GM12875 (cell line): ENCODE data around the gene BTBD6.
A peak's percentile ranks its signal among the peaks of the same experiment; 100 is the strongest.

Experiments used
- H3K4me3 ChIP-seq: one replicate; pipeline ENCODE4 v1.5.1; 2011; ENCODE audit warnings: low read depth, low read length, control low read depth
- TF ChIP-seq, protein P1 (sequence below): IDR thresholded peaks from 2 replicates; pipeline ENCODE4 v1.5.1; 2011; ENCODE audit warnings: low read depth, mild to moderate bottlenecking, control low read depth, inconsistent platforms, low read length, moderate library complexity, borderline replicate concordance; ENCODE audit not compliant: insufficient read depth

BTBD6 gene

DNA sequence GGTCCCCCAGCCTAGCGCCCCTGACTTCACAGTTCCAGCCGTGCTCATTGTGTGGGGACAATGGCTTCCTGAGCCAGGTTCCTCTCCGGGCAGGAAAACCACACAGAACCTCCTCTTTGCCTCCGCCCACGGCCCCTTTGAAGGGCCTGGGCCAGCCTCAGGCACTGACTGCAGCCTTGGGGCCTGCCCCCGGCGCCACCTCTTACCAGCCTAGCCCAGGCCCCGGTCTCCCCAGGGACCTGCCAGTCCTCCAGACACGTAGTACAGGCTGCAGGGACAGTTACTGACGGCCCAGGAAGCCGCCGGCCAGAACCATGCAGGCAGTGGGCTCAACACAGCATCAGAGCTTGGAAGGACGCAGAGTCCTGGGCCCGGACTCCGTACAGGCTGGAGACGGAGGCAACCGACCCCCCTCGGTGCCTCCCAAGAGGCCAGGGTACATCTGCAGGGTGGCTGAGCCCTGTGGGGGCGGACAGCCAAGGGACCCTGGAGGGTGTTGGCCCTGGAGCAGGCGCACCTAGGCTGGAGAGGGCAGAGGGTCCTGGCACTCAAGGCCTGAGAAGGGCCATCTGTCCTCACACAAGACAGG lies 46.3 kb upstream of the BTBD6 start:
- TF ChIP-seq, protein P1, sequence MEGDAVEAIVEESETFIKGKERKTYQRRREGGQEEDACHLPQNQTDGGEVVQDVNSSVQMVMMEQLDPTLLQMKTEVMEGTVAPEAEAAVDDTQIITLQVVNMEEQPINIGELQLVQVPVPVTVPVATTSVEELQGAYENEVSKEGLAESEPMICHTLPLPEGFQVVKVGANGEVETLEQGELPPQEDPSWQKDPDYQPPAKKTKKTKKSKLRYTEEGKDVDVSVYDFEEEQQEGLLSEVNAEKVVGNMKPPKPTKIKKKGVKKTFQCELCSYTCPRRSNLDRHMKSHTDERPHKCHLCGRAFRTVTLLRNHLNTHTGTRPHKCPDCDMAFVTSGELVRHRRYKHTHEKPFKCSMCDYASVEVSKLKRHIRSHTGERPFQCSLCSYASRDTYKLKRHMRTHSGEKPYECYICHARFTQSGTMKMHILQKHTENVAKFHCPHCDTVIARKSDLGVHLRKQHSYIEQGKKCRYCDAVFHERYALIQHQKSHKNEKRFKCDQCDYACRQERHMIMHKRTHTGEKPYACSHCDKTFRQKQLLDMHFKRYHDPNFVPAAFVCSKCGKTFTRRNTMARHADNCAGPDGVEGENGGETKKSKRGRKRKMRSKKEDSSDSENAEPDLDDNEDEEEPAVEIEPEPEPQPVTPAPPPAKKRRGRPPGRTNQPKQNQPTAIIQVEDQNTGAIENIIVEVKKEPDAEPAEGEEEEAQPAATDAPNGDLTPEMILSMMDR: no peak
- H3K4me3 ChIP-seq: no peak overlapping the region

DNA sequence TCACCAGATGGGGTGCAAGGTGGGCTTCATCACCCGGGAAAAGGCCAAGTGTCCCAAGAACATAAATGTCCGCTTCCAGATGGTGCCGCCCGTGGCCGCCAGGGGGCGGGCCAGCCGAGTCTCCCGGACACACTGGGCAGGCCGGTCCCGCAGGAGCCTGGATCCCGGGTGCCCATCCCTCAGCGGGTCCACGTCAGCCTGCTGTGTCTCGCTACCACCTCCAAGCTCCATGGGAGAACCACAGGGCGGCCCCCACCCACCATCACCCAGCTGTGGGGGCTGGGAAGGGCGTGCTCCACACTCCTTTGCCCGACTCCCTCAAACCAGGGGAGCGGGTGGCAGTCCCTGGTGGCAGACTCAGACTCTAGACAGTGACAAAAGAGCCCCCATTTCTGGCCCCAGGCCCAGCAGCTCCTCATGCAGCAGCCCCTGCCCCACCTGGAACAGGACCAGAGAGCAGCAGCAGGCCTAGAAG lies 45.2 kb upstream of the BTBD6 start:
- TF ChIP-seq, protein P1: peak; percentile 93
- H3K4me3 ChIP-seq: no peak overlapping the region

DNA sequence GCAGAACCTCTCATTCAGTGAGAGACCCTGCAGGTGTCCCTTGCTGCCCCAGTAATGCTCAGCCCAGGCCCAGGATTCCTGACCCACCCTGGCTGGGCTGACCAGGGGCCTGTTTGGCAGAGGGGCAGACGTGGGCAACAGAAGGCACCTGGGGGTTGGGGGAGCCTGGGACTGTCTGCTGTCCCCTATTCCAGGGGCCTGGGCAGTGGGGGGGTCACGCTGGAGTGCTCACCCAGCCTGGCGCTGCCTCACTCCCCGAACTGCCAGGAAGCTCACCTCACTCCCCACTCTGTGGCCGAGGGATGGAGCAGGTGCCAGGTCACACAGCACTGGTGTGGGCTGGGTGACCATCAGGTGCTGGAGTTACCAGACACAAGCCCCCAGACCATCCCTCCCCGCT lies 44.6 kb upstream of the BTBD6 start:
- no peak overlapping the region for H3K4me3 ChIP-seq
- TF ChIP-seq, protein P1: no peak

DNA sequence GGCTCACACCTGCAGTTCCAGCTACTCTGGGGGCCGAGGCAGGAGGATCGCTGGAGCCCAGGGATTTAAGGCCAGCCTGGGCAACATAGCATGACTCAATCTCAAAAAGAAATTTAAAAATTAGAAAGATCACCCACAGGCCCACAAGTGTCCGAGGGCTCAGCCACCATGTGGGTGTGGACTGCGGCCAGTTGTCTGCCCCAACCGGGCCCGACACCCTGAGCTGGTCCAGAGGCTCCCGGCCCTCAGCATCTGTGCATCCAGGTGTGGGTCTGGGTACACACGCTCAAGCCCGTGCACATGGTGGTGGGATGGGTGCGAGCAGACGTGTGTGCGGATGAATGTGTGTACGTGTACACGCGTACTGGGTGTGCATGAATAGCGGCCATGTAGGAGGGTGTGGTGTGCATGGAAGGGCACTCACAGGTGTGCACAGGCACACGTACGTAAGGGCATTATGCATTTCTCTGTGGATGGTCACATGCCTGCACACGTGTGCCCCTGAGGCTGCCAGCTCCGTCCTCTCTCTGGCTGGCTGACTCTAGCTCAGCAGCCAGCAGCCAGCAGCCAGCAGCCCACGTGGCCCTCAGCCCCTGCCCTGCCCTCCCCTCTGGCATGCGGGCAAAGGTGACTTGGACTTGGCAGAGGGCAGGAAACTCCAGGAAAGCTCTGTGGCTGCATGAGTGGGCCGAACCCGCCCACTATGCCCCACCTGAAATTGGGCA lies 44.0 kb upstream of the BTBD6 start:
- TF ChIP-seq, protein P1: no peak

DNA sequence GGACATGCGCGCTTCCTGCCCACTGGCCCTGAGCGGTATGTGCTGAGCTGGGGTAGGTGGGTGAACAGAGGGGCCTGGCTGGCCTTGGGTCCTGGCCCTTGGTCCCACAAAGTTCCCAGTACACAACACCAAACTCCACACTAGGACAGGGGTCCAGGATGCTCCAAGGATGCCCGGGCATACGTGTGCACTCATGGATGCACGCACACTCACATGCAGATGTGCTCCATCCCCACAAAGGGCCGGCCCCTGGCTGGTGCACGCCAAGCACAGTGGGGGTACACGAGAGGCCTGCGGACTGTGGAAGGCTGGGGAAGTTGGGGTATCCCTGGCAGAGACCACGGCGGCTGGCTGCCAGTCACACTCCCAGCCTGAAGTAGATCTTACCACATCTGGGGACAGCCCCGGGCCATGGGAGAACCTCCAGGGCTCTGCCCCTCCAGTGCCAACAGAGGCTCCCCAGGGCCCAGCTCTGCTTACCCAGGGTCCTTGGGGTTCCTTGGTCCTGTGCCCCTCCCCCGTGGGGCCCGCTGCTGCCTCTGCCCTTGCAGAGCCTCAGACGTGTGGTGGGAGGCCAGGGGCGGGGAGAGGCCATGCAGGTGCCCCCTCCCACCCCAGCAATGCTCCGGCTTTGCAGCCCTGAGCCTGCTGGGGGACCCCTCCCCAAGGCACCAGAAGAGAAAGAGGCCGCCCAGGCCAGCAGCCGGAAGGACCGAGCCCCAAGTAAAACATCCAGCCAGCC lies 43.2 kb upstream of the BTBD6 start:
- H3K4me3 ChIP-seq: no peak overlapping the region
- TF ChIP-seq, protein P1: no peak

More for the DNA sequence above, 44.0 kb upstream of the BTBD6 start:
- H3K4me3 ChIP-seq: no peak overlapping the region

DNA sequence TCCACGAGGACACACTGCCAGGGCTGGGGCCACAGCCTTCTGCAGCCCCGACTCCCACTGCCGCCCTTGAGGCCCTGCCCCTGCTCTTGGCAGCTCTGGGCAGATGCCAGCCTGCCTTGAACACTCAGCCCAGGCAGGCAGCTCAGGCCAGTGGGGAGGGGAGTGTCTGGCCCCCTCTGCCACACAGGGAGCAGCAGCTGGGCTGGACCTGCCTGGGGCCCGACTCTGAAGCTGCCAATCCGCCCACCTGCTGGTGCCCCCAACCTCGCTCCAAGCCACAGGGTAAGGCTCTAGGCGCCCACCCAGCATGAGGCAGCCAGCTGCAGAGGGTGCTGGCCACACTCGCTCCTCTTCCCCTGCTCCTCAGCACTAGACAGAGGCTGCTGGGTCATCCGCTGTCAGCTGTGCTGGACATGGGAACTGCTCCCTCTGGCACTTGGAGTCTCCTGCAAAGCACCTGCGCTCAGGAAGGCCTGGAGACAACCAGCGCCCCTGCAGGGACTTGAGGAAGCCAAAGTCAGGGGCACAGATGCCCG lies 42.6 kb upstream of the BTBD6 start:
- H3K4me3 ChIP-seq: no peak overlapping the region
- TF ChIP-seq, protein P1: no peak
